HG03139 (cell line): ENCODE data around the gene ASPN.

Experiments used
- ATAC-seq: cut with Tn5 transposase; IDR thresholded peaks from one replicate; pipeline ENCODE4 v1.9.1; 2021; ENCODE audit not compliant: unreplicated experiment

Gene ASPN

DNA sequence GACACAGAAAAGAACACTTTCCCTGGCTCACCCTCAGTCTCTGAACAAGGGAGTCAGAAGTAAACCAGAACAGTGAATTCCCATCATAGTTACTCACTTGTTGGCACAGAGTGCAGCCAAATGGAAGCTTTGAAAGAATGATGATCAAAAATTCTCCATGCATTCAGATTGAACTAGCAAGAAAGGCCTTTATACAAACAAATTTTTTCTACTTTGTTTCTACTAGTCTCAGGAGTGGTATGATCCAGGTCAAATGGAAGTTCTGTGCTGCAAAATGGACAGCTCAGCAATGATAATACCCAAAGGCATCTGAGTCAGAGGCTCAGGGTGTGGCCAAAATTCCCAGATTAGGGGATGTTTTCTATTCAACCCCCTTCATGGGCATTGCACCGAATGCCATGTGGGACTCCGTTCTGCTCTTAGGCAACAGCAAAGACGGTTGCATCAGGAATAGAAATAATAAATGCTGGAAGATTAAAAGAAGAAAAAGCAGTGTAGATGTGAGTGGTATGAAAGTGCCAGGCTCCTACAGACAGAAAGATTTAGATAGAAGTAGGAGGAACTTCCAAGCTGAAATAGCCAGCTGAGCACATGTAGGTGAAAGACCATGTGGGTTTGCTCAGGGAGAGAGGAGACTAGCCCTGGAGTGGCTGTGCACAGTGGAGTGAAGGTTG lies 24.0 kb upstream of the ASPN start:
- no peak for ATAC-seq

DNA sequence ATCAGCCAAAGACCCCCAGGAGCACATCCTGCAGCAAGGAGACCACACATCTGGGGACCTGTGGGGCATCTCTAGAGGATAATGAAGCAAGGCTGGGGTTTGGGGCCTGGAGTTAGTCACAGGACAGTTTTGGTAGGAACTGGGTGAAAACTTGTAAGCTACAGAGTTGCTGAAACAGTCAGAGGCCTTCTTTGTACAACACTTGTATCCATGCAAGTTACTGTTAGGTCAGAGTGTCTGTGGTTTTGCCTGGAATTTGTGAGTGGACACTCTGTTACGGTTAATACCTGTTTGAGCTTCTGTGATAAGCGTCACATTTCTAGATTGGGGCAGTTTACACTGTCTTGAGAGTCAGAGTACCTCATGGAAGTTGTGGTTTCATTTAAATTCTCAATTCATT lies 22.6 kb upstream of the ASPN start:
- no peak for ATAC-seq

DNA sequence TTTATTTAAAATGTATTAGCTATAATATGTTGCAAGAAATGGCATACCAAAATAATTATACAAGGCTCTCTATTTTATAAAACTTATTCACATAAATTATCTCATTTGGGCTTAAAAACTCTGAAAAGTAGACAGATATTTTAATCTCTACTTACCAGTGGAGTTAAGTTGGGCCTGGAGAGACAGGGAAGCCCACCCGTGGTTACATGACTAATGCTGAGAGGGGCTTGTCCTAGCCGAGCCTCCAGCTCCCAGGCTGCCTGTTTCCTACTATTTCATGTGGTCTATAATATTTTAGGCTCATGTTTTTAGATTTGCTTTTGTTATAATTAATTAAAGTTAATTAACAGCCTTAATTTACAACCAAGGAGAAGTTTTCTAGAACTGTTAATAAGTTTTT lies 20.9 kb upstream of the ASPN start:
- ATAC-seq, result no peak

DNA sequence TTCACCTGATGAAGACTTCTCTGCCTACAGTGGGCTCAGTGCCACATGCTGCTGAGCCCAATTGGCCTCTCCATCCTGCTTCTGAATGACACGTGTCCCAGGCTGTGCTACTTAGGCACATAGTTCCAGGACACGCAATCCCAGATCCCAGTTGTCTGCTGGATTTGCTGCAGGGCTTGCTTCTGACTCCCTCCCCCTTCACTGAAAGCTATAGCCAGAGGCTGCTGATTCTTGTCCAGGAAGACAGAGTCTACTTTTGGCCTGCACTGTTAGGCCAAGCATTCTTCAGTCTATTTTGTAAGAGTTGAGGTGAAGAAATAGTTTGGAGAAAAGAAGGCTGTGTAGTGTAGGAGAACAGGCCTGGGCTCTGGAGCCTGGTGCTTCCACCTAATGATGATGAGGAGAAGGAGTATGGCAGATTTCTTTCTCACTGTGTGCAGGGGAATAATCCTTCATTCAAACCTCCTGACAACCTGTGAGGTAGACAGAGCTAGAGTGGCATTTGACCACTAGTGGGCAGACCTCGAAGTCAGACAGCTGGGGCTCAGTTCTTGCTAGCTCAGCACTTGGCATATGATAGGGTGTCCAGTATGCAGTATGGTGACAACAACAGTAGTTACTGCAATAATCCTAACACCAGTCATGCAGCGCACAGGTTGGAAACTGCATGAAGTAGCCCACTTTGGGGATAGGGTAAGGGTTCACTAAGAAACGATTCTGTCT lies 19.5 kb upstream of the ASPN start:
- ATAC-seq, result no peak

DNA sequence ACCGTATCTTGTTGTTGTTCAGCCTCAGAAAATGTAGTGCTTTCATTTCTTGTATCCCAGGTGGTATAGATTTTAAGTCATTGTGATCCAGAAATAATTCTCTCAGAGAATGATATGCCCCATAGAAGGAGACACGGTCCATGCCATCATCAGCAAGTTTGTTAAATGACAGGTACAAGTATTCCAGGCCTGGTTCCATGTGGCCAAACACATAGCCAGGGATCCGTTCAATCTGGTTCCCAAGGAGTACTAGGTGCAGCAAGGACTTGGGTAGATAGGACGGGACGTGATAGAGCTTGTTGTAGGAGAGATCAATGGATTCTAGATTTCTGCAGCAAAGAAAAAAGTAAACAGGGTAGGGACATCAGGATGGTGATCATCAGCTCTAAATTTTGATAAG lies 18.4 kb upstream of the ASPN start:
- no peak for ATAC-seq

DNA sequence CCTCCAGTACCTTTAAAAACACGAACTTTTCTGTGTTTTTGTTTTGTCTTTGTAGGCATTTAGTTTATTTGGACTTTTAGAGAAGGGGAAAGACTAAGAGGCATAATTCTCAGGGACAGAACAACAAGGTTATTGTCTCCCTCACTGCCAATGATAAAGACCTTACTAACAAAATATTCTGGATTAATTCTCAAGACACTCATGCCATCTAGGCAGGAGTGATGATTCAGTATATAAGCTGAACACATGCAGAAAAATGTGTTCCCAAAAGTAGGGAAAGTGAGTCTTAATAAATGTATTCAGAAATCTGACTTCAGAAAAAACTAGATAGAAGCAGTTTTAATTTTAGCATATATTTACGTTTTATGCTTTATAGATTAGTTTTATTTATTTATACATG lies 17.4 kb upstream of the ASPN start:
- no peak for ATAC-seq

DNA sequence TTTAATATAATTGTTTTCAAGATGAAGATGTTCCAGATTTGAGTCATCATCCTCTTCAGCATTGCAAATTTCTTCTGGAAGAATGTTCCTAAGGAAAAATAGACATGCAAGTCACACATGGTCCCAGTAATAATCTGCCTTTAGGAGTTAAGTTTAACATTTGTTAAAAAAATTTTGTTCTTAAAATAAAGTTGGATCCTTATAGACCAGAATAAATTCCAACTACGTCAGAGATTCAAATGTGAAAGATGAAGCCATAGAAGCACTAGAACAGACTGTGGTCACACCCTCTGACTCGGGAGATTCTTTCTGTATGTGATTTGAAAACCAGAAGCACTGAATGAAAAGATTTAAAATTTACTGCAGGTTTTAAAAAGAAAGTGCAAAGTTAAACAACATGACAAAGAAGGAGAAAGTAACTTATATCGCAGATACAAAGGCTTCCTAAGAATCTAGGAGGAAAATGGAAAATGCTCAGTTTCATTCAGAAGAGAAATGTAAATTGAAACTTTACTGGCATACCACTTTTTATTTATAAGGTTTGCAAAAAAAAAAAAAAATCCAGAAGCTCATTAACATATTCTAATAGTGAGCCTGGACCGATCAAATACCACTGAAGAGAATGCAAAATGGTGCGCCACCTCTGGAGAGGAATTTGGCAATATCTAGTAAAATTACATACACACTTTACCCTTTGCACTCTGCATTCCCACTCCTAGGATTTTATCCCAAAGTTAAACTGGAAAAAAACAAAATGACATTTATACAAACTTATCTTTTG lies 14.3 kb upstream of the ASPN start:
- ATAC-seq, result no peak

DNA sequence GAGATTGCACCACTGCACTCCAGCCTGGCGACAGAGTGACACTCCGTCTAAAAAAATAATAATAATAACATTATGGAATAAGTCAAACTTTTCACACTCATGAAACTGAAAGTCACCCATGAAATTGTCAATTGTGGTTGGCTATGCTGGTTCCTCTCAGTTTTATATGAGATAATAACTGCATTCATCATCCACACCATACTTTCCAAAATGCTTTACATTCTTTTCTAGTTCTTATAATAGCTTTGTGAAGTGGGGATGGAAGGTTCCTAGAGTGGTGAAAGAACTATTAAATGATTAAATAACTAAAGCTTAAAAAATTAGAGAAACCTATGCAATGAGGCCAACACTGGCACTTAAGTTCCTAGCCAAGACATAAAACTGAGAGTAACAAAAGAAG lies 12.6 kb upstream of the ASPN start:
- no peak for ATAC-seq

DNA sequence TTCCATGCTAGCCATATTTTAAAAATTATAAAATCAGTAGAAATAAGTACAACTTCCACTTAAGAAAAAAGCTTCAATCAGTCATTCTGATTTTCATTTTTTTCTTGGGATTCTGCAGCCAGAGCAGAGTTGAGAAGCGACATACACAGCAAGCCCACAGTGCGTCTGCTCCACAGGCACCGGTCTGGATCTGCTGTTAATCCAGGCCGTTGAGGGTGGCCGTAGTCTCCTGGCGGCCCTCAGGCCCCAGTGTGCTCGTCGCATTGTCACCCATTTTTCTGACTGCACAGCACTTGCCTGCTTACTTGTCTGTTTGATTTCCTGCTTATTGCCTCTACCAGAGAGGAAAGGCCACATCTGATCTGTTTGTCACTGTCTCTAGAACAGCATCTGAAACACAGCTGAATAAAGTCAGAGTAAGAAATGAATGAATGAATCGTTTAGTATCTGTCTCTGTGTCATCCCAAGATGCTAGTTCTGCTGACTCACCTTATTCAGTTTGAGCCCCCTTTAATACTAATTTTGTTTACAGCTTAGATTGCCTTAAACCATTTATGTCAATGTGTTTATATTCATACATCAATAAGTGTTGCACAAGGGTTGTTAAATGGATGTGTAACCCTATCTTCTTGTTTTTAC lies 11.6 kb upstream of the ASPN start:
- no peak for ATAC-seq

DNA sequence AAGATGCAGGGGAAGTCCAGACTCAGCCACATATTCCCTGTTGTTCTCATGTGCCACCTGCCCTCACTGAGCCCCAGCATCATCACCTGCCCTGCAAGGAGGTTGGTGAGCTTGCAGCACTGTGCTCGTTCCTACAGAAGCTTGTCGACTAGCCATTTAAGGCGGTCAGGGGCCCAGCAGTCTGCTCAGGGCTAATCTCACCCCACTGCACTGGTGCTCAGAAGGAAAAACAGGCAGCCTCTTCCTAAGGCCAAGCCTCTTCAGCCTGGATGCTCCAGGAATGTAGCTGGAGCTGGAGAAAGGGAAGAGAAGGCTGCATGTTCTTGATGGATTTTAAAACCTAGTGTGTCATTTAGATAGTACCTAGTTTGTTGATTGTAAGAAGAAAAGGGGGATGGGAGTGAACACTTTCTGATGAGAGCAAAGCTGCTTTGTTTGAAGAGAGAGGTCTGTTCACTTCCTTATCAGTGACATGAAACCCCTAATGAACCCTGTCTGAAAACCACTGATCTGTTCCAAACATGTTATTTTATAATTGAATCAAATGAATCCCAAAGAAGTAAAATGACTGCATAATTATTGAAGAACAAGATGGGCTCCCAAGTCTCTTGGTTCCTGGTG lies 10.6 kb upstream of the ASPN start:
- ATAC-seq, result no peak

DNA sequence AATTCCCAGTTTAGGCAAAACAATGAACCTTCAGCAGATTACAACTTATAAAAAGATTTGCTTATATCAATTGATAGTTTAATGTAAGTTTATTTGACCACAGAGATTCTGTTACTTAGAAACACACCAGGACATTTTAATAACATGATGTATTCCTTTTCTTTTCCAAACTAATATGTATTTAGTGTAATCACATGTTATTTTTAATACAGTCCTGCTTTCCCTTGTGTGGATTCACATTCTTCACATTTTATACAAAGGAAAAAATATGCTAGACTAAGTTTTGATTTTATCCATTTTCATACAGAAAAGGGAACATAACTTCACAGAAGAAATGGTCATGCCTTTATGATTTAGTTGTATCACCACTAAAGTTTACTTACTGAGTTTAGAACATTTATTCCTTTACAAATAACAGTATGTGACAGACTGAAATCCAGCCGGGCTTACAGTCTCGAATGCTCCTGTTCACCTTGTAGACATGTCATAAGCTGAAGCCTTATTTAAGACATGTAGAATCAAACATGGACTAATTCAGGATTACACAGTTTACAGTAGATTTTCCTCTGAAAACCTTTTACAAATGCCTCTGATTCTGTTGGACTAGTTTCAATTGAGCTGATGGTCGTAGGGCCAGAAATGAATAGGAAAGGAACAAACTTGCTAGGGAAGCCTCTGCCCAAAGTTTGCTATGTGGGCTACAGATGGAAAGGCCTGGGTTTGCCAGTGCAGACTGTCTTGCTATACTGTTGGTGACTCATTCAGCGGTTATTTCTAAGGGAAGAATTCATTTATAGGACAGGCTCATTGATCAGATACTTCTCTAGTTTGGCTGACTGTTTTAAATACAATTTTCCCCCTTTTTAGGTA lies 6.6 kb upstream of the ASPN start:
- no peak for ATAC-seq

DNA sequence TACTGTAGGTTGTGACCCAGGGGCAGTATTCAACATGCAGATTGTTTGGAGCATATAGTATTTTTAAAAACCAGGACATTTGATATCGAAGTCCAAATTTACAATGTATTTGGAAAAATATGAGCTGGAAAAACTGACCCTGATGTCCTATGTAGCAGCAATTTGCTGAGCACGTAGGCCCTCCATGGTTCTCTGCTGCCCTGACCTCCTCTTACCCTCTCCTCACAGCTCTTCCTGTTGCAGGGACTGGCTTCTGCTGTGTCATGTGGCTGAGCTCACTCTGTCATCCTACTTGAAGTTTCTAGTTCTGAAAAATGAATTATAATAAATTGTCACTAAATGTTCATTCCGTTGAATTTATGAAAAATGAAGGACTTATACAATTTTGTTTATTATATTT lies 4.1 kb upstream of the ASPN start:
- ATAC-seq, result no peak

DNA sequence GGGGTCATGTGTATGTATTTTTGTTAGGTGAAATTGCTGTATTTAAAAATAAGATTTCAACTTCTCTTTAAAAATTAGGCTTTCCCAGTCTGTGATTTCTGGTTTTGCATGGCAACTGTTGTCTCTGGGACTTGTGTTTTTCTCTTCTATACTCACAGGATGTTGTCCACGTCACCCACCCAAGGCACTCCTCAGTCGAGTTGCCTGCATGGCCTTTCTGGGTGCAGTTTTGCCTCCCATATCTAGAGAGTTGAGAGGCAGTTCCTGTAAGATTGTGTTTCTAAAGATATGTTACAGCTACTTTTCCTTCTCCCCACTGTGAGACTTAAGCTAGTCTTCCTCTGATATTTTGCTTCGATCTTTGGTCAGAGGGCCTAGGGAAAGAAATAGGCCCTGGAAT lies 2.3 kb upstream of the ASPN start:
- ATAC-seq, result no peak

DNA sequence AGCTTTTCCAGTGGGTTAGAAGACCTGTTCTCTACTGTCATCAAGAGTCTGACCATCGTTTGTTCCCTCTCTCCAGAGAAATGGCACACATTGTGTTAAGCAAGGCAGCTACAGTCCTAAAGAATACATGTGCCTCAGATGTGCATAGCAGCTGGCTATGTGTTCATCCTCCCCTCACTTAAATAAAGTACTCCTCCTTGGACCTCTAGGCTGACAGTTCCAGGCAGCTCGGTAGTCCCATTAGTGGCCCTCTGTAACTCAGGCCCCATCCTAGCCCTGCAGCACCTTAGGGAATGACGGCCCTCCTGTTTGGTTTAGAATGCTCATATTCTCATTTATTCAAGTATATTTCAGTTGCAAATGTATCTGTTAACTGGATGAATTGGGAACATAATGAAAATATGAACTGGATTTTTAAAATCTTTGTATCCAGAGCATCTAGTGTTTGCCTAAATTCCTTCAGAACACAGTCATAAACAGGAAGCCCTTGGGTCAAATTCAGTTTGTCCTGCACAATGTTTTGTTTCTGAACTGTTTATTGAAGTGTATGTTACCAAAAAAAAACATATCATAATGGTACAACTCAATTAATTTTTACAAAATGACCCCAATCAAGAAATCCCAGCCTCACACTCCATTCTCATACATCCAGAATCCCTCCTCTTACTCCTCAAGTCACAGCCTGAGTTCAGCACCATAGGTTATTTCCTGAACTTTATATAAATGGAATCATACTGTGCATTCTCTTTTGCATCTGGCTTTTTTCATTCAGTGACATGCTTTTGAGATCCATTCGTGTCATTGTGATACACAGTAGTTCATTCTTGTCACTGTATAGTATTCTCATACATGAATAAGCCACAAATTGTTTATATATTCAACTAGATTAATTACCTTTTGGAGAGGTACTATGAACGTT lies 1.6 kb upstream of the ASPN start:
- ATAC-seq, result no peak

DNA sequence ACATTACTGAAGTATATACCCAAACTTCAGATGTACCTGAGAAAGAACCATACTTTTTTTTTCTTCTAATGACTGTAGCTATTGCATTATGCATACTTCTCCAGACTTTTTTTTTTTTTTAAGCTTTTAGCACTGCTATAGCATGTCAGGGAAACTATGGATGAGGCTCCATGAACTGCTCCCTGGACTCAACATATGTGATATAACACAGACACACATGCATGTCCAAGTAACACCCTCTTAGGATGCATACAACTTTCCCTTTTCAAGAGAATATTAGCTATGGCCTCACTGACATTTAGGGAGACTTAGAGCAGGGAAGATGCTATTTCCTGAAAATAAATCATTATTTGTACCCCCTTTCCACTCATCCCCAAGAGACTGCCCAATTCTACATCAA lies 499 bp upstream of the ASPN start:
- no peak for ATAC-seq

DNA sequence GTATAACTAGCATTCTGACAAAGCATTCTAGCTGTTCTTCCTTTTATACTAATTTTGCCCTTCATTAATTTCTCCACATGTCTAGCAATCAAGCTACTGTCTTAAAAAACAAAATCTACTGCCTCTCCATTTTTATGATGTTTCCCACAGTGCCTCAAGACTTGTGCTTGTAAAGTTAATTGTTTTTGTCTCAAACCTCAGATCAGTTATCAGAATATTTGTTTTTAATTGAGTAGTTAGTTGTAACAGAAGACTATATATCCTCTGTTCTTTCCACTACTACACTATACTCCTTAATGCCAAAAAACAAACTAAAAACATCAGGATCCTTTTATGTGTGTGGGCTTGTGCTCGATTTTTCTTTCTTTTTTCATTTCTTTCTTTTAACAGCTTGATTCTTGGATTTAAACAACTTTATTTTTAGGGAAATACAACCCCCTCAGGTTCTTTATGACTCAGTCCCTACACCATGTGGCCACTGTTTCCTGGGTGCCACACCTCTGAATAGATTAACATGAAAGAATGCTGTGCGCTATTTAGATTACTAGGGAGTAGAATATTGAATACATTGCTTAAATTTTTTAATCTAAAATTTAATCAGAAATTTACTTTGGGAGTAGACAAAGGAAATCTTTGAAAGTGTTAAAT lies 1.2 kb downstream of the ASPN start:
- no peak for ATAC-seq

DNA sequence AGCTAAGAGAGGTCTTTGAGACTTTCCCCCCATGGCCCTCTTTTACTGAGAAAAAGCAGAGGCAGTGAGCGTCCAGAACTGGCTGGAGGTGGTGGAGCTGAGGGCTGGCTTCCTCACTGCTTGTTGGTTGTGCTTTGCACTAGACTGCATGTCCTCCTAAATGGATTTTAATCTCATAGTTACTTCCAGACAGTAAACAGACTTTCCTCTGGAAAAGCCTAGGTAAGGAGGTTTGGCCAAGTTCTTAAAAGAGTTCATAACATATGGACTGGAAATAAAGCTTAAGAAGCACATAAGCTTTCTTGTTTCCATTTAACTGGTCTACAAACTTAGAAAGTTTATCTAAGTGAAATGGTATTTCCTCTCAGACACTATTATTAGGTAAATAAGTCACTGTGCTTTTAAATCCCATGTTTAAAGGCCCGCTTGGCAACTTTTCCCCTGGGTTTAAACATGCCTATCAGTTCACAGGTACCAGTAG lies 2.0 kb downstream of the ASPN start:
- no peak for ATAC-seq

DNA sequence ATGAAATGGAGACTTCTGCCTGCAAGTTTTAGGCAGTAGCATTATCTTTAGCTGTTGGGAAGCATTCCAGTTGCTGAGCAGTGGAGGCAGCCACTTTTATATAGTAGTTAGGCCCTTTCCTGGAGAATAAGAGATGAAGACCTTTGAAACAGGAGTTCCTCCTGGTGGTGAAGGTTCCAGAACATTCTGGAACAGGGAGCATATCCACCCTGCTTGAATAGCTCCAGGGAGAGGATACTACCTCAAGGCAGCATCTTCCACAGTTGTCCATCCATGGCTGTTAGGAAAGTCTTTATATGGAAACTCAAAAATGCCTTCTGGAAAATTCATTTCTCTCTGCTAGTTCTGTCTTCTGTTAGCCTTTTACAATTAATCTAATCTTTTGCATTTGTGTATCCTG lies 3.0 kb downstream of the ASPN start:
- no peak for ATAC-seq

DNA sequence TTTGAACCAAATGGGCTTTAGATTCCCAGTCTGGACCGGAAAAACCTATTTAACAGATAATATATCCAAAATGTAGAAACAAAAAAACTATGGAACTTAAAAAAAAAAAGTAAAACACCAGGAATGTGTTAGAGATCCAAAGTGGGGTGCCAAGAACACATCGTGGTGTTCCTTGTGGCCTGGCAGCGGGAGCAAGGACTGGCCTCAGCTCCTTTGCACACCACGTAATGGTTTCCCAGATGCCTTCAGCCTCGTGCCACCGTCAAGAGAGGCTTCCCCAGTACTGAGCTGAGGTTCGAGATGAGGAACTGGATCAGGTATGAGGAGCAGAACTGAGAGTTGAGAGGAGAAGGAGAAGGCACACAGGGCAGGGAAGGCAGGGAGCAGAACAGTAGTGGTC lies 3.5 kb downstream of the ASPN start:
- ATAC-seq, result no peak
